ENCODE measurements around the gene CDKN1C.

CDKN1C gene

GRCh38 chr11:2885678-2886081 lies at the start of gene CDKN1C:
TSS of gene CDKN1C (minus strand) at chr11:2885775. CDS start at chr11:2885456, 319 bp downstream.
- Mint-ChIP-seq H3K4me1 (peaks cover 26% of the 10 kb centered on the region), H3K4me3 (peak within 1 kb of the TSS; percentile 83), H3K36me3 (peaks cover 14% of the 10 kb centered on the region), H3K9me3 (no peaks in the 10 kb centered on the region), H3K27ac (no peak within 1 kb of the TSS)
- peak; percentile 74 to 88 for DNase-seq (ENCODE audit: low spot score in 2 of 2)
- peak; percentile 86 for ATAC-seq

DNA sequence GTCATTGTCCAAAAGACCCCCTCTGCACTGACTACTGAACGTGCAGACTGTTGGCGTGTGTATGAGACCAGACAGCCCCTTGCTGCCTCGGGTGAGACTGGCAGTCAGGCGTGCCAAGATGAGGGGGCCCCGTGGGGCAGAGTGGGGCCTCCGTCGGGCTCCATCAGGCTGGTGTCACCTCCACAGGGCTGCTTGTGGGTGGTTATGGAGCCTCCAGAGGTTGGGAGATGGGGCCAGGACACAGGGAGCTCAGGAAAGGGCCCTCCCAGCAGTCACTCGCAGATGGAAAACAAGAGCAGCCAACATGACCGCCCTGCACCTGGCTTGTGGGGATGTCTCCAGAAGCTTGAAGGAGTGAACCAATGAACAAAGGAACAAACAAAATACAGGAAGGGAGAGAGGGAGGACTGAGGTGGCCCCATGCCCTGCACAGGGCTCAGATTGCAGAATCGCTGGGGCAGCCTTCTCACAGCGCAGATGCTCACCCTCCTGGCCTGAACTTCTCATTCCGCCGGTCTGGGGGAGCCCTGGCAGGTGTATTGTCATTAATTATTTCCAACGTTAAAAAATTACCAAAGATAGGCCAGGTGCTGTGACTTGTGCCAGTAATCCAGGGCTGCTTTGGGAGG lies 49.1 kb upstream of the CDKN1C start:
- DNase-seq (ENCODE audit: low spot score in 2 of 2) (no peak), ATAC-seq (no peak)
- H3K4me3 Mint-ChIP-seq = no peak overlapping the region
- peaks cover 12% of the 10 kb centered on the region for H3K9me3 Mint-ChIP-seq
- H3K27ac Mint-ChIP-seq = no peak overlapping the region
- peaks cover 40% of the 10 kb centered on the region for H3K36me3 Mint-ChIP-seq
- peaks cover 28% of the 10 kb centered on the region for H3K4me1 Mint-ChIP-seq

DNA sequence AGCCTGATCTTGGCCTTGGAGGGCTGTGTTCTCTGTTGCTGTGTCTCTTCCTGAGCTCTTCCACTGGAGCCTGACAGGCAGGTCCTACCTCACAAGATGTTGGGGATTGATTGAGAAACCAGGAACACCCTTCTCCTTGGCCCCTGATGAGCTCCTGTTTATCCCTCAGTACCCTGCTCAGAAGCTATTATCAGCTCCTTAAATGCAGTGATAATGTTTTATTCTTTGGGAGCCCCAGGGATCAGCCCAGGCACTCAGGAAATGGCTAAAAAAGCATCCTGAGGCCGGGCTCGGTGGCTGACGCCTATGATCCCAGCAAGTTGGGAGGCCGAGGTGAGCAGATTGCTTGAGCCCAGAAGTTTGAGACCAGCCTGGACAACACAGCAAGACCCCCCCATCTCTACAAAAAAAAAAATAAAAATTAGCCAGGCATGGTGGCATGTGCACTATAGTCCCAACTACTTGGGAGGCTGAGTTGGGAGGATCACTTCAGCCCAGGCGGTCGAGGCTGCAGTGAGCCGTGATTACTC lies 48.5 kb upstream of the CDKN1C start:
- H3K9me3 Mint-ChIP-seq = peaks cover 12% of the 10 kb centered on the region
- peaks cover 37% of the 10 kb centered on the region for H3K36me3 Mint-ChIP-seq
- DNase-seq (ENCODE audit: low spot score in 2 of 2) = no peak
- no peak overlapping the region for H3K4me3 Mint-ChIP-seq
- peaks cover 29% of the 10 kb centered on the region for H3K4me1 Mint-ChIP-seq
- ATAC-seq = no peak
- H3K27ac Mint-ChIP-seq = peak overlapping the region; percentile 79

- peak; percentile 81 for ATAC-seq
- DNase-seq (ENCODE audit: low spot score in 2 of 2) = peak in 1 of 2 donors; percentile 51
- Mint-ChIP-seq H3K27ac (peak overlapping the region; percentile 79), H3K4me3 (peak overlapping the region; percentile 31), H3K9me3 (peaks cover 7% of the 10 kb centered on the region), H3K36me3 (peaks cover 31% of the 10 kb centered on the region), H3K4me1 (peaks cover 29% of the 10 kb centered on the region)
Observed at GRCh38 chr11:2933375-2934020, 47.9 kb upstream of the CDKN1C start.

GRCh38 chr11:2932850-2933251 lies 47.3 kb upstream of the CDKN1C start:
- H3K4me3 Mint-ChIP-seq = peak overlapping the region; percentile 31
- peaks cover 35% of the 10 kb centered on the region for H3K4me1 Mint-ChIP-seq
- ATAC-seq (peak; percentile 22), DNase-seq (ENCODE audit: low spot score in 2 of 2) (no peak)
- H3K27ac Mint-ChIP-seq = peak overlapping the region; percentile 79
- H3K36me3 Mint-ChIP-seq = peaks cover 31% of the 10 kb centered on the region
- H3K9me3 Mint-ChIP-seq = peaks cover 6% of the 10 kb centered on the region

DNA sequence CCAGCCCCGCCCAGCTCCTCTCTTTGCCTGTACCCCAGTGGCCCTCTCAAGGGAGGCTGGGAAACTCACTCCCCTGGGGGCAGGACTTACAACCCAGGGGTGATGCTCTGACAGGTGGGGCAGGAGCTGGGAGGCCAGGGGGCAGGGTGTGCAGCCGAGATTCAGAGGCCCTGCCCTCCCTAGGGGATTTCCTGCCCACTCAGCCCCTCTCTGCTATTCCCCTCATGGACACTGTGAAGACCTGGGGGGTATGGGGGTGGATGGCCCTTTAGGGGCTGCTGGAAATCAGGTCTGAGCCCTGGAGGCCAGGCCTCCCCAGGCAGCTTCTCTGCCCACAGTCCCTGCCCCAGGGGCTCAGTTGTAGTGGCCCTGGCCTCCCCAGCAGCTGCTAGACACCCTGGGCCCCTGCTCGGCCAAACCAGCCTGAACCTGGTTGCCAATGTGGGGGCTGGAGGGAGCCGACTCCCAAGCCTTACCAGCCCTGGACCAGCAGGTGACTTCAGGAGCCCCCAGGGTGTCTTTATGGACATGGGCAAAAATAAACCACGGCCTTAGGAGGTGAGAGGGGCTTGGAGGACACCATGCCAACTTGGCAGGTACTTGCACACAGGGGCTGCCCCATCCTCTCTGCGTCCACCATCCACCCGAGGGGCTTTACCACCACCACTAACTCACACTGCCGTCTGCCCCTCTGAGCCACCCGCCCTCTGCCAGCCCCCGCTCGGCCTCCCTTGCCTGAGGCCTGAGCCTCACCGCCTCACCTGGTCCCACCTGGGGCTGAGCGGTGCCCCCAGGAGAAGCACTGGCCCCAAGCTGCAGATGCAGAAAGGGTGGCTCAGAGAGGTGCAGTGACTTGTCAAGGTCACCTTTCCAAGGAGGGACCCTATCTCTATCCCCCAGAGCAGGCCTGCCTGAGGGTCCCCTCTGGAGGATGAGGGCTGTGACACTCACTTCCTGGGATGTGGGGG lies 46.5 kb upstream of the CDKN1C start:
- DNase-seq (ENCODE audit: low spot score in 2 of 2) (no peak), ATAC-seq (no peak)
- Mint-ChIP-seq H3K36me3 (peaks cover 28% of the 10 kb centered on the region), H3K4me3 (no peak overlapping the region), H3K4me1 (peaks cover 41% of the 10 kb centered on the region), H3K9me3 (no peaks in the 10 kb centered on the region), H3K27ac (peak overlapping the region; percentile 79)

- Mint-ChIP-seq H3K4me3 (no peak overlapping the region), H3K9me3 (no peaks in the 10 kb centered on the region), H3K4me1 (peaks cover 41% of the 10 kb centered on the region), H3K36me3 (peaks cover 27% of the 10 kb centered on the region), H3K27ac (no peak overlapping the region)
- DNase-seq (ENCODE audit: low spot score in 2 of 2) (no peak), ATAC-seq (no peak)
Observed at GRCh38 chr11:2931420-2931746, 45.8 kb upstream of the CDKN1C start.

GRCh38 chr11:2930704-2931419 lies 45.3 kb upstream of the CDKN1C start:
- ATAC-seq = peak; percentile 8
- Mint-ChIP-seq H3K4me1 (peaks cover 41% of the 10 kb centered on the region), H3K36me3 (peaks cover 27% of the 10 kb centered on the region), H3K4me3 (peak overlapping the region; percentile 82), H3K9me3 (no peaks in the 10 kb centered on the region), H3K27ac (peak overlapping the region; percentile 91)
- DNase-seq (ENCODE audit: low spot score in 2 of 2) = peak; percentile 30 to 78

DNA sequence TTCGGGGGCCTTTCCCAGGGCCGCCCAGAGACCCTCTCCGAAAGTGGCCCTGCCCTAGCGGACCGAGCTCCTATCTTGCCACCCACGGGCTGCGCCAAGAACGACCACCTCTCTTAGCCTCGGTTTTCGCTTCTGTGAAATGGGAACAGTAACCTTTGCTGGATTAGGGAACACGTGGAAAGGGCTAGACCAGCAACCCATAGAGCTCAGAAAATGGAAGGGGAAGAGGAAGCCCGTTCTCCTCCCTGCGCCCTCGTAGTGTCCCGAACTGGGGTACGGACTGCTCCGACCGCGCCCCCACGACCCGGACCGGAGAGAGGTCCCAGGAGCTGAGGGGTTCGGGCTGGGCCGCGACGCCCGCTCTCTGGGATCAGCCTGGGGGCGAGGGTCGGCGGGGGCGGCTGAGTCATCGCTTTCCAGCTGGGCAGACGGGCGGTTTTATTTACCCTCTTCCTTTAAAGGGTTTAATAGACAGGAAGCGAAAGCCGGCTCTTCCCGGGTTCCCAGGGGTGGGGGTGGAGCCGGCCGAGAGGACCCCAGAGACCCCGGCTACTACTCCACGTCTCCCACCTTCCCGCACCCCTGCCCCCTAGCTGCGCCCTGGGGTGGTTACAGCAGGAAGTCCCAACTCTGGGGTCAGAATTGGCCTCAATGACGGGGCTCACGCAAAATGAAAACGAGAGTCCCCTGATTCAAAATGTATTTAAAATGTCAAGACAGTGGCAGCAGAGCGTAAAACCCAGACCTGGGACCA lies 44.6 kb upstream of the CDKN1C start:
- peak; percentile 36 to 78 for DNase-seq (ENCODE audit: low spot score in 2 of 2)
- H3K36me3 Mint-ChIP-seq = peaks cover 27% of the 10 kb centered on the region
- H3K4me3 Mint-ChIP-seq = peak overlapping the region; percentile 82
- H3K9me3 Mint-ChIP-seq = no peaks in the 10 kb centered on the region
- ATAC-seq = peak; percentile 43
- H3K27ac Mint-ChIP-seq = peak overlapping the region; percentile 91
- H3K4me1 Mint-ChIP-seq = peaks cover 41% of the 10 kb centered on the region

- Mint-ChIP-seq H3K4me1 (peaks cover 41% of the 10 kb centered on the region), H3K9me3 (no peaks in the 10 kb centered on the region), H3K36me3 (peaks cover 27% of the 10 kb centered on the region), H3K27ac (peak overlapping the region; percentile 91), H3K4me3 (peak overlapping the region; percentile 82)
- peak; percentile 59 for ATAC-seq
- DNase-seq (ENCODE audit: low spot score in 2 of 2) = peak; percentile 65 to 73
Observed at GRCh38 chr11:2929531-2929949, 44.0 kb upstream of the CDKN1C start.

GRCh38 chr11:2928605-2929530 lies 43.3 kb upstream of the CDKN1C start, which contains the start of gene PHLDA2:
TSS of gene PHLDA2 (minus strand) at chr11:2929420. CDS start at chr11:2929364, 56 bp downstream.
- ATAC-seq = peak; percentile 52
- DNase-seq (ENCODE audit: low spot score in 2 of 2) = peak; percentile 42 to 74
- H3K36me3 Mint-ChIP-seq = peaks cover 27% of the 10 kb centered on the region
- H3K27ac Mint-ChIP-seq = peak within 1 kb of the TSS; percentile 91
- H3K4me1 Mint-ChIP-seq = peaks cover 38% of the 10 kb centered on the region
- no peaks in the 10 kb centered on the region for H3K9me3 Mint-ChIP-seq
- peak within 1 kb of the TSS; percentile 82 for H3K4me3 Mint-ChIP-seq

GRCh38 chr11:2927851-2928604 lies 42.5 kb upstream of the CDKN1C start:
- H3K9me3 Mint-ChIP-seq = no peaks in the 10 kb centered on the region
- no peak for DNase-seq (ENCODE audit: low spot score in 2 of 2)
- ATAC-seq = no peak
- H3K36me3 Mint-ChIP-seq = peaks cover 22% of the 10 kb centered on the region
- peak overlapping the region; percentile 37 for H3K27ac Mint-ChIP-seq
- H3K4me3 Mint-ChIP-seq = peak overlapping the region; percentile 82
- H3K4me1 Mint-ChIP-seq = peaks cover 30% of the 10 kb centered on the region

Data from stimulated activated effector memory CD8-positive, alpha-beta T cell treated with anti-CD3 and anti-CD28 coated beads, Interleukin-12 subunit alpha, Interleukin-12 subunit beta, amount 100 ng/mL, for 72 hours (primary cell).